K562 (cell line): ENCODE data around the gene UBE2D2. TPM values are rescaled to one million over a fixed set of nuclear protein-coding genes. Genes with fewer than 3 reads are reported as not detected.

Experiments
- FOXK1 ChIP-seq: sonication (generic); formaldehyde crosslinking; IDR thresholded peaks from 2 replicates; pipeline ENCODE4 v1.8.0; 2022; ENCODE audit warnings: missing genetic modification reagents, mild to moderate bottlenecking, borderline replicate concordance
- GTF2E2 ChIP-seq: fragments of 200-800 bp; sonication (Bioruptor generic); IDR thresholded peaks from 2 replicates; pipeline ENCODE4 v1.6.1; 2016; ENCODE audit warnings: missing genetic modification characterization, missing compliant biosample characterization
- HIVEP1 ChIP-seq: fragments of 250-450 bp; sonication (Bioruptor Pico); IDR thresholded peaks from 2 replicates; pipeline ENCODE4 v1.4.0; 2020; ENCODE audit warnings: mild to moderate bottlenecking
- HNRNPH1 ChIP-seq: fragments of 200-400 bp; formaldehyde crosslinking; optimal IDR thresholded peaks from 2 replicates; pipeline ENCODE3; 2017; ENCODE audit warnings: low read depth, mild to moderate bottlenecking, low read length, moderate library complexity
- NFIX ChIP-seq: fragments of 250-450 bp; sonication (Bioruptor Pico); IDR thresholded peaks from 2 replicates; pipeline ENCODE4 v1.4.0; 2020; ENCODE audit warnings: low read depth, mild to moderate bottlenecking, moderate library complexity
- PHF20 ChIP-seq: fragments of 450-650 bp; IDR thresholded peaks from 2 replicates; pipeline ENCODE4 v1.6.1; 2018; ENCODE audit not compliant: partially characterized antibody
- RAD51 ChIP-seq: fragments of 450-650 bp; IDR thresholded peaks from 2 replicates; pipeline ENCODE4 v1.7.1; 2016; ENCODE audit warnings: low read depth, mild to moderate bottlenecking, borderline replicate concordance
- SMC3 ChIP-seq: conservative IDR thresholded peaks from 2 replicates; pipeline ENCODE4 v1.6.1; 2011; ENCODE audit warnings: low read depth, low read length, improper control_type of control experiment; ENCODE audit not compliant: insufficient read depth
- STAT6 ChIP-seq: sonication (generic); formaldehyde crosslinking; IDR thresholded peaks from 2 replicates; pipeline ENCODE4 v1.8.1; 2023; ENCODE audit warnings: mild to moderate bottlenecking, missing genetic modification reagents
- ZBTB17 ChIP-seq: fragments of 450-650 bp; formaldehyde crosslinking; IDR thresholded peaks from 2 replicates; pipeline ENCODE4 v1.4.0; 2020; ENCODE audit warnings: mild to moderate bottlenecking
- ZBTB26 ChIP-seq: fragments of 450-650 bp; formaldehyde crosslinking; IDR thresholded peaks from 2 replicates; pipeline ENCODE4 v1.4.0; 2022; ENCODE audit warnings: missing genetic modification characterization
- polyA plus RNA-seq, 8 experiments: library from polyadenylated mRNA; depleted of rRNA in 4 of 8; stranded (reverse) in 5 of 8; unstranded in 3 of 8; fragments of >200 nt; fragmentation: Nextera tagmentation in 2 of 8; fragmentation: Illumina TruSeq in 1 of 8; extraction: Ambion mirVana in 2 of 8; extraction: Trizol in 1 of 8; gene quantifications; 2 replicates each; pipeline versions ENCODE4 v1.2.1 to v1.2.3, GENCODE V29; 2011 to 2014; ENCODE audit warnings: inconsistent platforms in 1 of 8, missing spikeins in 1 of 8
- total RNA-seq, 7 experiments: library from RNA; depleted of rRNA in 6 of 7; stranded (reverse); fragments of >200 nt in 6 of 7; fragmentation: Illumina TruSeq in 2 of 7; extraction: Trizol in 2 of 7; gene quantifications; 2 replicates each; pipeline versions ENCODE4 v1.2.1 to v1.2.3, GENCODE V29; 2011 to 2021; ENCODE audit warnings: low replicate concordance in 1 of 7
- TF ChIP-seq, protein P1 (sequence below): fragments of 200-600 bp; sonication (generic); IDR thresholded peaks from one replicate; pipeline ENCODE4 v1.6.1; 2012; ENCODE audit warnings: mild to moderate bottlenecking, low read depth, low read length, inconsistent platforms

UBE2D2 gene
- total and polyA plus RNA-seq, 9 of the 15 experiments (the other 6 are each of a cell fraction or from before 2014, with no cell fraction given) = 53.6 to 198 (median 122) TPM

DNA sequence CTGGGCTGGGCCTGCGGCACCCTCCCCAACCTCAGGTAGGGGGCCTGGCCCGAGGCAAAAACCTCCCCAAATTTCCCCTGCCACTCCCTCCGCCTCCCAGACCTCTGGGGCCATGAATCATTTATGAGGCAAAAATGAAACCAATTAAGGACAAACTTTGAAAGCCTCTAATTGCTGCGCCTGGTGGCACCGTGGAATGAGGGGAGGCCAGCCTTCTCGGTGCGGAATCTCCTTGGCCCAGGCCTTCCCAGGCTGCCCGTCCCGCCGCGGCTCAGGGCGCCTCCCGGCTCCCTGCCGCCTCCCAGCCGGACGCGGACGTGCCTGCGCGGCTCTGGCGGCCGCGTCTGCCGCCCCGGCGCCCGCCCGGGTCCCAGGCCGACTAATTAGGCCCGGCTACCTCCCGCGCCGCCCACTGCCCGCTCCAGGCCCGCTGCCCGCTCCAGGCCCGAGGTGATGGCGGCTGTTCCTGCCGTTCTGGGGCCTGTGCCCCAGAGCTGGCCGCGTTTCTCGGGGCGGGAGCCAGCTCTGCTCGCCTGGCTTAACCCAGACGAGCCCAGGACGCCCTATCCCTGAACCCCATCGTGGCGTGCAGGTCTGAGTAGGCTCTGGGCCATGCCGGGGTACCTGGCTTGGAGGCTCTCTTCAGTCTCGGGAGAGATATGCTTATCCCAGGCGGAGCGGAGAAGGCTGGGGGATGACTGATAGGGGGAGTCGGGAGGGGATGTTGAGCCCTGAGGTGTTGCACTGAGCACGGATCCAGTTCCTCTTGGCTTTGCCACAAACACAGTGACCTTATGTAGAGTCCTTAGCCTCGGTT lies 107.1 kb downstream of the UBE2D2 start (continued):
- TF ChIP-seq, protein P1, sequence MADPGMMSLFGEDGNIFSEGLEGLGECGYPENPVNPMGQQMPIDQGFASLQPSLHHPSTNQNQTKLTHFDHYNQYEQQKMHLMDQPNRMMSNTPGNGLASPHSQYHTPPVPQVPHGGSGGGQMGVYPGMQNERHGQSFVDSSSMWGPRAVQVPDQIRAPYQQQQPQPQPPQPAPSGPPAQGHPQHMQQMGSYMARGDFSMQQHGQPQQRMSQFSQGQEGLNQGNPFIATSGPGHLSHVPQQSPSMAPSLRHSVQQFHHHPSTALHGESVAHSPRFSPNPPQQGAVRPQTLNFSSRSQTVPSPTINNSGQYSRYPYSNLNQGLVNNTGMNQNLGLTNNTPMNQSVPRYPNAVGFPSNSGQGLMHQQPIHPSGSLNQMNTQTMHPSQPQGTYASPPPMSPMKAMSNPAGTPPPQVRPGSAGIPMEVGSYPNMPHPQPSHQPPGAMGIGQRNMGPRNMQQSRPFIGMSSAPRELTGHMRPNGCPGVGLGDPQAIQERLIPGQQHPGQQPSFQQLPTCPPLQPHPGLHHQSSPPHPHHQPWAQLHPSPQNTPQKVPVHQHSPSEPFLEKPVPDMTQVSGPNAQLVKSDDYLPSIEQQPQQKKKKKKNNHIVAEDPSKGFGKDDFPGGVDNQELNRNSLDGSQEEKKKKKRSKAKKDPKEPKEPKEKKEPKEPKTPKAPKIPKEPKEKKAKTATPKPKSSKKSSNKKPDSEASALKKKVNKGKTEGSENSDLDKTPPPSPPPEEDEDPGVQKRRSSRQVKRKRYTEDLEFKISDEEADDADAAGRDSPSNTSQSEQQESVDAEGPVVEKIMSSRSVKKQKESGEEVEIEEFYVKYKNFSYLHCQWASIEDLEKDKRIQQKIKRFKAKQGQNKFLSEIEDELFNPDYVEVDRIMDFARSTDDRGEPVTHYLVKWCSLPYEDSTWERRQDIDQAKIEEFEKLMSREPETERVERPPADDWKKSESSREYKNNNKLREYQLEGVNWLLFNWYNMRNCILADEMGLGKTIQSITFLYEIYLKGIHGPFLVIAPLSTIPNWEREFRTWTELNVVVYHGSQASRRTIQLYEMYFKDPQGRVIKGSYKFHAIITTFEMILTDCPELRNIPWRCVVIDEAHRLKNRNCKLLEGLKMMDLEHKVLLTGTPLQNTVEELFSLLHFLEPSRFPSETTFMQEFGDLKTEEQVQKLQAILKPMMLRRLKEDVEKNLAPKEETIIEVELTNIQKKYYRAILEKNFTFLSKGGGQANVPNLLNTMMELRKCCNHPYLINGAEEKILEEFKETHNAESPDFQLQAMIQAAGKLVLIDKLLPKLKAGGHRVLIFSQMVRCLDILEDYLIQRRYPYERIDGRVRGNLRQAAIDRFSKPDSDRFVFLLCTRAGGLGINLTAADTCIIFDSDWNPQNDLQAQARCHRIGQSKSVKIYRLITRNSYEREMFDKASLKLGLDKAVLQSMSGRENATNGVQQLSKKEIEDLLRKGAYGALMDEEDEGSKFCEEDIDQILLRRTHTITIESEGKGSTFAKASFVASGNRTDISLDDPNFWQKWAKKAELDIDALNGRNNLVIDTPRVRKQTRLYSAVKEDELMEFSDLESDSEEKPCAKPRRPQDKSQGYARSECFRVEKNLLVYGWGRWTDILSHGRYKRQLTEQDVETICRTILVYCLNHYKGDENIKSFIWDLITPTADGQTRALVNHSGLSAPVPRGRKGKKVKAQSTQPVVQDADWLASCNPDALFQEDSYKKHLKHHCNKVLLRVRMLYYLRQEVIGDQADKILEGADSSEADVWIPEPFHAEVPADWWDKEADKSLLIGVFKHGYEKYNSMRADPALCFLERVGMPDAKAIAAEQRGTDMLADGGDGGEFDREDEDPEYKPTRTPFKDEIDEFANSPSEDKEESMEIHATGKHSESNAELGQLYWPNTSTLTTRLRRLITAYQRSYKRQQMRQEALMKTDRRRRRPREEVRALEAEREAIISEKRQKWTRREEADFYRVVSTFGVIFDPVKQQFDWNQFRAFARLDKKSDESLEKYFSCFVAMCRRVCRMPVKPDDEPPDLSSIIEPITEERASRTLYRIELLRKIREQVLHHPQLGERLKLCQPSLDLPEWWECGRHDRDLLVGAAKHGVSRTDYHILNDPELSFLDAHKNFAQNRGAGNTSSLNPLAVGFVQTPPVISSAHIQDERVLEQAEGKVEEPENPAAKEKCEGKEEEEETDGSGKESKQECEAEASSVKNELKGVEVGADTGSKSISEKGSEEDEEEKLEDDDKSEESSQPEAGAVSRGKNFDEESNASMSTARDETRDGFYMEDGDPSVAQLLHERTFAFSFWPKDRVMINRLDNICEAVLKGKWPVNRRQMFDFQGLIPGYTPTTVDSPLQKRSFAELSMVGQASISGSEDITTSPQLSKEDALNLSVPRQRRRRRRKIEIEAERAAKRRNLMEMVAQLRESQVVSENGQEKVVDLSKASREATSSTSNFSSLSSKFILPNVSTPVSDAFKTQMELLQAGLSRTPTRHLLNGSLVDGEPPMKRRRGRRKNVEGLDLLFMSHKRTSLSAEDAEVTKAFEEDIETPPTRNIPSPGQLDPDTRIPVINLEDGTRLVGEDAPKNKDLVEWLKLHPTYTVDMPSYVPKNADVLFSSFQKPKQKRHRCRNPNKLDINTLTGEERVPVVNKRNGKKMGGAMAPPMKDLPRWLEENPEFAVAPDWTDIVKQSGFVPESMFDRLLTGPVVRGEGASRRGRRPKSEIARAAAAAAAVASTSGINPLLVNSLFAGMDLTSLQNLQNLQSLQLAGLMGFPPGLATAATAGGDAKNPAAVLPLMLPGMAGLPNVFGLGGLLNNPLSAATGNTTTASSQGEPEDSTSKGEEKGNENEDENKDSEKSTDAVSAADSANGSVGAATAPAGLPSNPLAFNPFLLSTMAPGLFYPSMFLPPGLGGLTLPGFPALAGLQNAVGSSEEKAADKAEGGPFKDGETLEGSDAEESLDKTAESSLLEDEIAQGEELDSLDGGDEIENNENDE = no peak
- TF ChIP-seq RAD51 (no peak), PHF20 (no peak), FOXK1 (no peak), GTF2E2 (tag) (0 out of 2 replicates have a peak, but pooled peaks have one; percentile 41), ZBTB17 (peak; percentile 35; the same call in 1 of the 2 replicates), SMC3 (no peak), HNRNPH1 (no peak), ZBTB26 (CRISPR knock-in tag) (no peak), STAT6 (CRISPR knock-in tag) (no peak), HIVEP1 (CRISPR knock-in tag) (no peak), NFIX (CRISPR knock-in tag) (no peak)
